H1 (cell line): Measurements from ENCODE around the gene FBXO38. TPM values are rescaled to one million over a fixed set of nuclear protein-coding genes. Genes with fewer than 3 reads are reported as not detected.

Experiments
- CTCF ChIA-PET: fragments of 300-600 bp; sonication (Branson Sonifier 250); formaldehyde crosslinking; loops from one replicate; lab custom pipeline; 2021; ENCODE audit not compliant: partially characterized antibody; lab: Charles Lee
- POLR2A ChIA-PET: fragments of 300-600 bp; sonication (Branson Sonifier 250); formaldehyde crosslinking; loops from one replicate; lab custom pipeline; 2021; ENCODE audit warnings: inconsistent platforms; ENCODE audit not compliant: partially characterized antibody; lab: Charles Lee
- DNase-seq, 2 experiments: peaks; one replicate each; pipeline versions ENCODE4 v3.0.0 to v3.0.0-alpha.2; 2010 to 2022; ENCODE audit warnings: low spot score in 2 of 2, low read depth in 1 of 2, mixed read lengths in 1 of 2
- FAIRE-seq: peaks from 2 replicates; lab custom pipeline; 2011; peaks lifted over from hg19 to GRCh38; lab: Jason Lieb, UNC
- H2AFZ ChIP-seq: 2 replicates; pipeline ENCODE4 v1.8.1; 2012; ENCODE audit warnings: low read length, inconsistent platforms
- H2AK5ac ChIP-seq: 2 replicates; pipeline ENCODE4 v1.6.1; 2013; ENCODE audit warnings: low read depth, low read length
- H2BK120ac ChIP-seq: replicated peaks from 2 replicates; pipeline ENCODE3; 2013; ENCODE audit warnings: low read depth, low read length, inconsistent platforms
- H2BK12ac ChIP-seq: 2 replicates; pipeline ENCODE4 v1.6.1; 2013; ENCODE audit warnings: low read depth, low read length
- H2BK15ac ChIP-seq: 2 replicates; pipeline ENCODE4 v1.6.1; 2013; ENCODE audit warnings: low read length
- H2BK20ac ChIP-seq: 2 replicates; pipeline ENCODE4 v1.6.1; 2013; ENCODE audit warnings: low read length
- H2BK5ac ChIP-seq: 2 replicates; pipeline ENCODE4 v1.6.1; 2013; ENCODE audit warnings: low read depth, low read length
- H3K14ac ChIP-seq: 2 replicates; pipeline ENCODE4 v1.6.1; 2013; ENCODE audit warnings: inconsistent platforms; ENCODE audit not compliant: insufficient read length
- H3K18ac ChIP-seq: 2 replicates; pipeline ENCODE4 v1.6.1; 2013; ENCODE audit warnings: low read length; ENCODE audit errors: extremely low read depth
- H3K23ac ChIP-seq: 2 replicates; pipeline ENCODE4 v1.6.1; 2013; ENCODE audit warnings: inconsistent platforms; ENCODE audit not compliant: insufficient read length
- H3K23me2 ChIP-seq: 2 replicates; pipeline ENCODE4 v1.6.1; 2013; ENCODE audit warnings: low read depth, low read length
- H3K27ac ChIP-seq: 2 replicates; pipeline ENCODE4 v1.6.1; 2011; ENCODE audit warnings: low read depth, low read length, inconsistent platforms
- H3K27me3 ChIP-seq, 4 experiments: replicated peaks in 1 of 4; 1 replicate in 1 of 4; 2 replicates in 3 of 4; pipeline versions ENCODE4 v1.6.1 to v1.8.1; 2011 to 2013; ENCODE audit warnings: low read length in 3 of 4, mild to moderate bottlenecking in 3 of 4, inconsistent platforms in 2 of 4, mixed read lengths in 2 of 4, moderate library complexity in 1 of 4; ENCODE audit not compliant: control insufficient read depth in 3 of 4, insufficient read depth in 3 of 4; ENCODE audit errors: extremely low read depth in 1 of 4
- H3K36me3 ChIP-seq, 4 experiments: 2 replicates each; pipeline versions ENCODE4 v1.6.1 to v1.8.1; 2011 to 2013; ENCODE audit warnings: mild to moderate bottlenecking in 4 of 4, low read length in 3 of 4, moderate library complexity in 2 of 4, control low read depth in 1 of 4, inconsistent platforms in 1 of 4; ENCODE audit not compliant: insufficient read depth in 4 of 4, control insufficient read depth in 2 of 4
- H3K4ac ChIP-seq: replicated peaks from 2 replicates; pipeline ENCODE3; 2013; ENCODE audit warnings: low read length, low read depth, mixed read lengths, inconsistent platforms; ENCODE audit not compliant: insufficient read length
- H3K4me1 ChIP-seq, 4 experiments: replicated peaks in 1 of 4; 1 replicate in 1 of 4; 2 replicates in 3 of 4; pipeline versions ENCODE4 v1.6.1 to v1.8.1; 2011 to 2013; ENCODE audit warnings: low read length in 3 of 4, inconsistent platforms in 2 of 4, mixed read lengths in 1 of 4; ENCODE audit not compliant: insufficient read depth in 4 of 4, control insufficient read depth in 3 of 4
- H3K4me2 ChIP-seq, 2 experiments: 2 replicates each; pipeline versions ENCODE4 v1.6.1 to v1.8.1; 2011 to 2013; ENCODE audit warnings: low read depth in 2 of 2, low read length in 2 of 2, control low read depth in 1 of 2, inconsistent platforms in 1 of 2, mild to moderate bottlenecking in 1 of 2; ENCODE audit not compliant: insufficient read depth in 1 of 2
- H3K4me3 ChIP-seq, 4 experiments: fragments of 200-600, 300-600 bp in 1 of 4; sonication (generic), shearing (Covaris generic), sonication (Bioruptor Twin) in 1 of 4; 2 replicates each; pipeline versions ENCODE4 v1.5.1 to v1.8.1; 2011 to 2016; ENCODE audit warnings: low read length in 4 of 4, low read depth in 3 of 4, control low read depth in 2 of 4, inconsistent platforms in 2 of 4, mild to moderate bottlenecking in 2 of 4, mixed read lengths in 1 of 4, moderate library complexity in 1 of 4; ENCODE audit not compliant: insufficient read depth in 2 of 4; ENCODE audit errors: extremely low read depth in 1 of 4
- H3K56ac ChIP-seq: replicated peaks from 2 replicates; pipeline ENCODE3; 2013; ENCODE audit warnings: low read depth, mild to moderate bottlenecking, mixed read lengths, low read length, inconsistent platforms; ENCODE audit not compliant: insufficient read length
- H3K79me1 ChIP-seq: 2 replicates; pipeline ENCODE4 v1.6.1; 2013; ENCODE audit warnings: low read depth, low read length, control low read depth
- H3K79me2 ChIP-seq, 2 experiments: 2 replicates each; pipeline versions ENCODE4 v1.6.1 to v1.8.1; 2012 to 2013; ENCODE audit warnings: low read length in 2 of 2, mild to moderate bottlenecking in 2 of 2, inconsistent platforms in 1 of 2; ENCODE audit not compliant: insufficient read depth in 2 of 2, control insufficient read depth in 1 of 2
- H3K9ac ChIP-seq, 4 experiments: replicated peaks in 1 of 4; 1 replicate in 1 of 4; 2 replicates in 3 of 4; pipeline versions ENCODE4 v1.6.1 to v1.8.1; 2011 to 2013; ENCODE audit warnings: low read depth in 3 of 4, low read length in 3 of 4, control low read depth in 2 of 4, mild to moderate bottlenecking in 2 of 4, moderate library complexity in 2 of 4, inconsistent platforms in 1 of 4; ENCODE audit errors: extremely low read depth in 1 of 4
- H3K9me3 ChIP-seq, 2 experiments: 2 replicates each; pipeline versions ENCODE4 v1.6.1 to v1.8.1; 2012 to 2013; ENCODE audit warnings: mild to moderate bottlenecking in 2 of 2, moderate library complexity in 2 of 2, control low read depth in 1 of 2, inconsistent platforms in 1 of 2, low read depth in 1 of 2, low read length in 1 of 2, mixed read lengths in 1 of 2; ENCODE audit not compliant: insufficient read depth in 2 of 2
- H4K20me1 ChIP-seq, 2 experiments: replicated peaks in 1 of 2; 2 replicates each; pipeline versions ENCODE3 to v1.8.1; 2011 to 2013; ENCODE audit warnings: inconsistent platforms in 2 of 2, low read length in 2 of 2, mild to moderate bottlenecking in 1 of 2; ENCODE audit not compliant: insufficient read depth in 2 of 2, control insufficient read depth in 1 of 2
- H4K5ac ChIP-seq: 2 replicates; pipeline ENCODE4 v1.6.1; 2013; ENCODE audit warnings: low read length, low read depth, mixed read lengths, inconsistent platforms; ENCODE audit not compliant: insufficient read length
- H4K8ac ChIP-seq: 2 replicates; pipeline ENCODE4 v1.8.0; 2013; ENCODE audit warnings: mild to moderate bottlenecking, moderate library complexity, low read length, inconsistent platforms; ENCODE audit not compliant: insufficient read depth; ENCODE audit errors: extremely low read depth
- H4K91ac ChIP-seq: replicated peaks from 2 replicates; pipeline ENCODE3; 2013; ENCODE audit warnings: low read length, mixed read lengths, inconsistent platforms; ENCODE audit not compliant: insufficient read length
- WGBS, 2 experiments: shearing (Covaris generic) in 1 of 2; methylation state at CpG; one replicate each; pipeline versions ENCODE4 v1.1.6 to v1.1.7; 2013 to 2015; ENCODE audit warnings: low lambda C conversion rate in 2 of 2, mixed read lengths in 2 of 2, inconsistent platforms in 1 of 2, low coverage in 1 of 2, missing lambda C conversion rate in 1 of 2; ENCODE audit not compliant: insufficient replicate concordance in 2 of 2, insufficient coverage in 1 of 2, insufficient read length in 1 of 2; ENCODE audit errors: extremely low coverage in 1 of 2, missing lambda C conversion rate in 1 of 2; 5-methylcytosine and 5-hydroxymethylcytosine counted together
- polyA plus RNA-seq, 7 experiments: library from polyadenylated mRNA; depleted of rRNA in 3 of 7; stranded (reverse) in 5 of 7; unstranded in 2 of 7; fragments of >200 nt in 5 of 7; fragments of 200-250 nt in 2 of 7; gene quantifications; 1 replicate in 5 of 7; 2 replicates in 1 of 7; 4 replicates in 1 of 7; pipeline versions ENCODE4 v1.2.1 to v1.2.3, GENCODE V29; 2011 to 2013; ENCODE audit warnings: missing spikeins in 2 of 7, mixed read lengths in 2 of 7
- total RNA-seq: library from RNA; stranded (reverse); fragmentation: NEBNext Ultra II Directional; extraction: Animal tissue kit (Norgen Biotek cat#: 25700); gene quantifications from 2 replicates; pipeline ENCODE4 v1.2.1, GENCODE V29; 2021

The FBXO38 gene
- total and polyA plus RNA-seq, 2 of the 8 experiments (the other 6 are each of a cell fraction or from before 2014, with no cell fraction given): 9.1 to 34.3 TPM

DNA sequence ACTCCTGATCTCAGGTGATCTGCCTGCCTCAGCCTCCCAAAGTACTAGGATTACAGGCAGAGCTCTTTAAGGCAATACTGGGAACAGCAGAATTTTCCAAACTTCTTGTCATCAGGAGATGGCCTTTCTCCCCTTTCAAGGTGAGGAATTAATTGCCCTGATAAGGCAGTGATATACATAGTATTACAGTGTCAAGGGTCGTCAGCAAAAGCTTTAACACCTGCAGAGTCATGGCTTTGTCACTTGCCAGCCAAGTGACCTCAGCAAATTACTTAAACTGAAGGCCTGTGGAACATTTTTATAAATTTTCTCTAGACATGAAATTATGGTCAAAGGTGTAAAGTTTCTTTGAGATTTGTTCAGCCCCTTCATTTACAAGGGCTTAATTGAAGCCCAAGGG, 59.5 kb downstream of the FBXO38 start:
- CTCF ChIA-PET: interaction anchor here (0.8 to 10.7 kb wide), 22 partner anchors 11 to 288 kb away, joined by 3 to 231 read pairs (median 4); no protein-coding TSS in a partner anchor
- Histone ChIP-seq H3K27me3 (no peaks in the 10 kb centered on the region), H3K9me3 (no peaks in the 10 kb centered on the region), H3K4me1 (no peaks in the 10 kb centered on the region; a peak in 1 of 7 replicates), H3K18ac (no peak overlapping the region), H4K8ac (no peak overlapping the region), H3K14ac (no peak overlapping the region), H4K91ac (no peak overlapping the region), H2AK5ac (no peak overlapping the region), H3K79me2 (no peaks in the 10 kb centered on the region), H2BK5ac (no peak overlapping the region), H3K36me3 (peaks cover 0 to 26% (median 19%) of the 10 kb centered on the region in 4 experiments; a peak in 6 of 8 replicates), H2BK120ac (no peak overlapping the region), H3K4ac (no peak overlapping the region), H4K20me1 (no peaks in the 10 kb centered on the region), H3K4me3 (no peak overlapping the region), H2BK20ac (no peak overlapping the region), H3K79me1 (no peaks in the 10 kb centered on the region), H3K23me2 (no peaks in the 10 kb centered on the region), H2BK15ac (no peak overlapping the region), H4K5ac (no peak overlapping the region), H3K56ac (no peak overlapping the region), H2AFZ (no peak overlapping the region), H3K23ac (no peak overlapping the region), H3K4me2 (no peak overlapping the region), H3K27ac (no peak overlapping the region), H3K9ac (no peak overlapping the region), H2BK12ac (no peak overlapping the region)
- DNase-seq: no peak
- POLR2A ChIA-PET: no interaction called here
- FAIRE-seq: no peak
- 95% methylated on average over 1 of the region's 1 CpG; no CpG with 5 or more reads in 1 of the 2 experiments for WGBS, 2 experiments
